Measurements from ENCODE around the gene TRANK1. TPM values are rescaled to one million over a fixed set of nuclear protein-coding genes. Genes with fewer than 3 reads are reported as not detected.
A peak's percentile ranks its signal among the peaks of the same experiment; 100 is the strongest.

Gene TRANK1
- 10 to 100 TPM; 12.0 to 13.2 TPM for total RNA-seq

GRCh38 chr3:36944641-36945270, at the start of gene TRANK1:
TSS of gene TRANK1 (minus strand) at chr3:36945054. CDS start at chr3:36944809, 245 bp downstream.
- H3K27ac Mint-ChIP-seq: peak within 1 kb of the TSS; percentile 51
- intact Hi-C loops (cut with DNase I, micrococcal nuclease): loop anchor here (1.0 to 2.0 kb wide), 4 partner anchors 32 to 68 kb away; partner anchors contain the start of genes EPM2AIP1 (in 1 of the 2) and MLH1 (in 1 of the 2)
- peak within 1 kb of the TSS; percentile 75 for H3K4me3 Mint-ChIP-seq
- ATAC-seq (peak; percentile 76), DNase-seq (peak; percentile 90)
- H3K27me3 Mint-ChIP-seq: no peaks in the 10 kb centered on the region
- H3K36me3 Mint-ChIP-seq (ENCODE audit: low read depth): peaks cover 7% of the 10 kb centered on the region
- POLR2A ChIA-PET: interaction anchor here (1.9 kb wide), 1 partner anchor 48 kb away, joined by 9 read pairs; the partner anchor contains the start of genes EPM2AIP1 and MLH1
- peaks cover 11% of the 10 kb centered on the region for H3K4me1 Mint-ChIP-seq
- CTCF ChIA-PET: interaction anchor here (0.5 to 3.6 kb wide), 4 partner anchors 9 to 130 kb away, joined by 3 to 17 read pairs (median 4); no protein-coding TSS in a partner anchor
- peaks cover 16% of the 10 kb centered on the region for H3K9me3 Mint-ChIP-seq (ENCODE audit: low read depth)

DNA sequence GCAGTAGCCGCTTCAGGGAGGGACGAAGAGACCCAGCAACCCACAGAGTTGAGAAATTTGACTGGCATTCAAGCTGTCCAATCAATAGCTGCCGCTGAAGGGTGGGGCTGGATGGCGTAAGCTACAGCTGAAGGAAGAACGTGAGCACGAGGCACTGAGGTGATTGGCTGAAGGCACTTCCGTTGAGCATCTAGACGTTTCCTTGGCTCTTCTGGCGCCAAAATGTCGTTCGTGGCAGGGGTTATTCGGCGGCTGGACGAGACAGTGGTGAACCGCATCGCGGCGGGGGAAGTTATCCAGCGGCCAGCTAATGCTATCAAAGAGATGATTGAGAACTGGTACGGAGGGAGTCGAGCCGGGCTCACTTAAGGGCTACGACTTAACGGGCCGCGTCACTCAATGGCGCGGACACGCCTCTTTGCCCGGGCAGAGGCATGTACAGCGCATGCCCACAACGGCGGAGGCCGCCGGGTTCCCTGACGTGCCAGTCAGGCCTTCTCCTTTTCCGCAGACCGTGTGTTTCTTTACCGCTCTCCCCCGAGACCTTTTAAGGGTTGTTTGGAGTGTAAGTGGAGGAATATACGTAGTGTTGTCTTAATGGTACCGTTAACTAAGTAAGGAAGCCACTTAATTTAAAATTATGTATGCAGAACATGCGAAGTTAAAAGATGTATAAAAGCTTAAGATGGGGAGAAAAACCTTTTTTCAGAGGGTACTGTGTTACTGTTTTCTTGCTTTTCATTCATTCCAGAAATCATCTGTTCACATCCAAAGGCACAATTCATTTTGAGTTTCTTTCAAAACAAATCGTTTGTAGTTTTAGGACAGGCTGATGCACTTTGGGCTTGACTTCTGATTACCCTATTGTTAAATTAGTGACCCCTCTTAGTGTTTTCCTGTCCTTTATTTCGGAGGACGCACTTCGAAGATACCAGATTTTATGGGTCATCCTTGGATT, 48.8 kb upstream of the TRANK1 start, which contains the start of gene MLH1:
TSS of gene MLH1 (plus strand) at position 193 of the 958 bp plus-strand sequence. CDS start at position 223, 30 bp downstream.
- ATAC-seq (peak; percentile 90), DNase-seq (peak; percentile 98)
- Mint-ChIP-seq H3K36me3 (ENCODE audit: low read depth) (peaks cover 40% of the 10 kb centered on the region), H3K4me3 (no peak within 1 kb of the TSS), H3K27ac (no peak within 1 kb of the TSS), H3K9me3 (ENCODE audit: low read depth) (peaks cover 2% of the 10 kb centered on the region), H3K27me3 (no peaks in the 10 kb centered on the region), H3K4me1 (peaks cover 43% of the 10 kb centered on the region)
- POLR2A ChIA-PET: interaction anchor here (0.6 to 1.5 kb wide), 6 partner anchors 15 to 431 kb away, joined by 3 to 9 read pairs (median 4); partner anchors contain the start of gene TRANK1
- CTCF ChIA-PET: interaction anchor here (0.7 to 3.0 kb wide), 6 partner anchors 31 to 1528 kb away, joined by 3 to 16 read pairs (median 3); partner anchors contain the start of gene TRANK1
- intact Hi-C loops (cut with DNase I, micrococcal nuclease): loop anchor here (1.0 to 10.0 kb wide), 7 partner anchors 49 to 221 kb away; partner anchors contain the start of genes LRRFIP2 (in 1 of the 2) and TRANK1 (in 1 of the 2)

DNA sequence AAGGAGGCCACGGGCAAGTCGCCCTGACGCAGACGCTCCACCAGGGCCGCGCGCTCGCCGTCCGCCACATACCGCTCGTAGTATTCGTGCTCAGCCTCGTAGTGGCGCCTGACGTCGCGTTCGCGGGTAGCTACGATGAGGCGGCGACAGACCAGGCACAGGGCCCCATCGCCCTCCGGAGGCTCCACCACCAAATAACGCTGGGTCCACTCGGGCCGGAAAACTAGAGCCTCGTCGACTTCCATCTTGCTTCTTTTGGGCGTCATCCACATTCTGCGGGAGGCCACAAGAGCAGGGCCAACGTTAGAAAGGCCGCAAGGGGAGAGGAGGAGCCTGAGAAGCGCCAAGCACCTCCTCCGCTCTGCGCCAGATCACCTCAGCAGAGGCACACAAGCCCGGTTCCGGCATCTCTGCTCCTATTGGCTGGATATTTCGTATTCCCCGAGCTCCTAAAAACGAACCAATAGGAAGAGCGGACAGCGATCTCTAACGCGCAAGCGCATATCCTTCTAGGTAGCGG, 48.0 kb upstream of the TRANK1 start, which contains the start of gene EPM2AIP1:
TSS of gene EPM2AIP1 (minus strand) at position 326 of the 520 bp plus-strand sequence. CDS start at position 272, 54 bp downstream.
- Mint-ChIP-seq H3K36me3 (ENCODE audit: low read depth) (peaks cover 40% of the 10 kb centered on the region), H3K4me1 (peaks cover 47% of the 10 kb centered on the region), H3K27me3 (no peaks in the 10 kb centered on the region), H3K4me3 (no peak within 1 kb of the TSS), H3K27ac (no peak within 1 kb of the TSS), H3K9me3 (ENCODE audit: low read depth) (no peaks in the 10 kb centered on the region)
- peak; percentile 89 for ATAC-seq
- intact Hi-C loops (cut with DNase I, micrococcal nuclease): loop anchor here (1.0 to 10.0 kb wide), 7 partner anchors 48 to 222 kb away; partner anchors contain the start of genes LRRFIP2 (in 1 of the 2) and TRANK1 (in 1 of the 2)
- DNase-seq: no peak
- ChIA-PET POLR2A (interaction anchor here (0.6 to 1.5 kb wide), 6 partner anchors 16 to 432 kb away, joined by 3 to 9 read pairs (median 4); partner anchors contain the start of gene TRANK1), CTCF (interaction anchor here (1.0 to 3.0 kb wide), 5 partner anchors 23 to 1529 kb away, joined by 3 to 16 read pairs (median 3); no protein-coding TSS in a partner anchor)

GRCh38 chr3:36991923-36992805, 47.3 kb upstream of the TRANK1 start:
- Mint-ChIP-seq H3K27ac (no peak overlapping the region), H3K27me3 (no peaks in the 10 kb centered on the region), H3K9me3 (ENCODE audit: low read depth) (no peaks in the 10 kb centered on the region), H3K36me3 (ENCODE audit: low read depth) (peaks cover 40% of the 10 kb centered on the region), H3K4me1 (peaks cover 47% of the 10 kb centered on the region), H3K4me3 (no peak overlapping the region)
- DNase-seq (peak; percentile 50), ATAC-seq (no peak)
- POLR2A ChIA-PET: interaction anchor here (1.0 to 1.5 kb wide), 5 partner anchors 16 to 80 kb away, joined by 3 to 9 read pairs (median 4); partner anchors contain the start of gene TRANK1
- CTCF ChIA-PET: interaction anchor here (1.3 to 3.0 kb wide), 4 partner anchors 22 to 1529 kb away, joined by 3 to 16 read pairs (median 4); no protein-coding TSS in a partner anchor
- intact Hi-C loops (cut with DNase I, micrococcal nuclease): loop anchor here (2.0 to 10.0 kb wide), 3 partner anchors 47 to 223 kb away; partner anchors contain the start of gene TRANK1 (in 1 of the 2)

DNA sequence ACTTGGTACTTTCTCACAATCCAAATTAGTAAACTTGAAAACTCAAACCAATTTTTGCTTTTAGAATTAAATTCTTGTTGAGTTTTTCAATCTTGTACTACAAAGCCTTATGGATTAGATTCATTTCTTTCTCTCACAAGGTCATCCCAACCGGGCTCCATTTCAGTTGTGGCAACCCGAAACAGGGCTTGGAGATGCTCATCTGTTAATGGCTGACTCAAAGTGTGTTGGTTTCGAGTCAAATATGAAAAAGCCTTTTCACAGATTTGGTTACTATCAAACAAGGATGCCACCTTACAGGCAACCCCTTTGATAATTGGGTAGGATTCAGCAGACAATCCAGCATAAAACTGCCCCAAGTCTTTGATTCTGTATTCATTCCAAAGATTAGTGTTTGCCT, 46.3 kb upstream of the TRANK1 start:
- Mint-ChIP-seq H3K27ac (no peak overlapping the region), H3K36me3 (ENCODE audit: low read depth) (peaks cover 41% of the 10 kb centered on the region), H3K9me3 (ENCODE audit: low read depth) (no peaks in the 10 kb centered on the region), H3K4me1 (peaks cover 41% of the 10 kb centered on the region), H3K4me3 (no peak overlapping the region), H3K27me3 (no peaks in the 10 kb centered on the region)
- intact Hi-C loops (cut with DNase I, micrococcal nuclease): loop anchor here (5.0 to 10.0 kb wide), 2 partner anchors 84 to 224 kb away; no protein-coding TSS in a partner anchor
- ChIA-PET CTCF (interaction anchor here (1.3 to 3.0 kb wide), 3 partner anchors 21 to 90 kb away, joined by 3 to 16 read pairs (median 4); no protein-coding TSS in a partner anchor), POLR2A (interaction anchor here (1.3 kb wide), 1 partner anchor 21 kb away, joined by 4 read pairs; no protein-coding TSS in a partner anchor)
- ATAC-seq: no peak
- peak; percentile 61 for DNase-seq

- CTCF ChIA-PET: interaction anchor here (0.8 to 1.5 kb wide), 6 partner anchors 16 to 194 kb away, joined by 3 to 7 read pairs (median 3); no protein-coding TSS in a partner anchor
- Mint-ChIP-seq H3K9me3 (ENCODE audit: low read depth) (no peaks in the 10 kb centered on the region), H3K27ac (no peak overlapping the region), H3K4me3 (no peak overlapping the region), H3K36me3 (ENCODE audit: low read depth) (peaks cover 50% of the 10 kb centered on the region), H3K4me1 (peaks cover 41% of the 10 kb centered on the region), H3K27me3 (no peaks in the 10 kb centered on the region)
- POLR2A ChIA-PET: interaction anchor here (0.6 kb wide), 1 partner anchor 72 kb away, joined by 3 read pairs; no protein-coding TSS in a partner anchor
- intact Hi-C loops (cut with DNase I, micrococcal nuclease): no loop called here
- DNase-seq: no peak
- ATAC-seq: no peak
These were observed 44.7 kb upstream of the TRANK1 start for GRCh38 chr3:36989568-36989967.

DNA sequence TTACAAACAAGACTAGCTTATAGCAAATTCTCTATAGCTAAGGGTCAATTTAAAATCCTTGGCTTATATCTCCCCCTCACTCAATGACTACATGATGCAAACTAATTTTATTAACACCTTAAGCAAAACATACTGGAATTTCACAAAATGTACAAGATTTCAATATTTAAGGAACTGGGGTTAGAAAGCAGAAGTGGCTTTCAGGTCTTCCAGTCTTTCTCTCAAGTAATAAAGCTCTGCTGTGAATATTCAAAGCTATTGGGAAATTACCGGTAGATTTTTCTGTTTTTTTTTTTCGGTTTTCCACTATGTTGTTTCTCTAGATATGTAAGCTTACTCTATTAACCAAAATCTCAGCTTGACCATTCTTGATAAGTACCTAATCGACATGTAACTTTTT, 44.2 kb upstream of the TRANK1 start:
- ATAC-seq (no peak), DNase-seq (no peak)
- ChIA-PET CTCF (interaction anchor here (0.6 to 1.5 kb wide), 8 partner anchors 16 to 195 kb away, joined by 3 to 7 read pairs (median 3); no protein-coding TSS in a partner anchor), POLR2A (interaction anchor here (0.6 to 0.7 kb wide), 2 partner anchors 71 to 1465 kb away, joined by 3 read pairs; partner anchors contain the start of gene ACVR2B)
- intact Hi-C loops (cut with DNase I, micrococcal nuclease): no loop called here
- no peak overlapping the region for H3K27ac Mint-ChIP-seq
- H3K9me3 Mint-ChIP-seq (ENCODE audit: low read depth): no peaks in the 10 kb centered on the region
- no peaks in the 10 kb centered on the region for H3K27me3 Mint-ChIP-seq
- H3K4me3 Mint-ChIP-seq: no peak overlapping the region
- peaks cover 41% of the 10 kb centered on the region for H3K4me1 Mint-ChIP-seq
- peaks cover 53% of the 10 kb centered on the region for H3K36me3 Mint-ChIP-seq (ENCODE audit: low read depth)

GRCh38 chr3:36988356-36988755, 43.5 kb upstream of the TRANK1 start:
- DNase-seq (no peak), ATAC-seq (no peak)
- Mint-ChIP-seq H3K27ac (peak overlapping the region; percentile 52), H3K9me3 (ENCODE audit: low read depth) (no peaks in the 10 kb centered on the region), H3K27me3 (no peaks in the 10 kb centered on the region), H3K4me1 (peaks cover 41% of the 10 kb centered on the region), H3K4me3 (peak overlapping the region; percentile 13), H3K36me3 (ENCODE audit: low read depth) (peaks cover 60% of the 10 kb centered on the region)
- CTCF ChIA-PET: interaction anchor here (0.6 to 1.5 kb wide), 4 partner anchors 30 to 137 kb away, joined by 3 to 7 read pairs (median 3); no protein-coding TSS in a partner anchor
- POLR2A ChIA-PET: no interaction called here
- intact Hi-C loops (cut with DNase I, micrococcal nuclease): no loop called here

DNA sequence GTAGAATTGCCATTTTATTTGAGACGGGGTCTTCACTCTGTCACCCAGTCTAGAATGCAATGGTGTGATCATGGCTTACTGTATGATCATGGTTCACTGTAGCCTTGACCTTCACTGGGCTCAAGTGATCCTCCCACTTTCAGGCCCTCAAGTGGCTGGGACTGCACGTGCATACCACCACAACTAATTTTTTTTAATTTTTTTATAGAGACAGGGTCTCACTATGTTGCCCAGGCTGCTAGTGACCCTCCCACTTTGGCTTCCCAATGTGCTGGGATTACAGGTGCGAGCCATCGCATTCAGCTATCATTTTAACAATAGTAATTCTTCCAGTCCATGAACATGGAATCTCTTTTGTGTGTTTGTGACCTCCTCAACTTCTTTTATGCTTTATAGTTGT, 36.2 kb upstream of the TRANK1 start:
- Mint-ChIP-seq H3K27ac (no peak overlapping the region), H3K4me1 (no peaks in the 10 kb centered on the region), H3K4me3 (no peak overlapping the region), H3K9me3 (ENCODE audit: low read depth) (peaks cover 13% of the 10 kb centered on the region), H3K36me3 (ENCODE audit: low read depth) (peaks cover 46% of the 10 kb centered on the region), H3K27me3 (no peaks in the 10 kb centered on the region)
- DNase-seq (no peak), ATAC-seq (no peak)
- POLR2A ChIA-PET: no interaction called here
- CTCF ChIA-PET: interaction anchor here (1.2 kb wide), 1 partner anchor 11 kb away, joined by 3 read pairs; no protein-coding TSS in a partner anchor
- intact Hi-C loops (cut with DNase I, micrococcal nuclease): no loop called here
